HG02571 (cell line): ENCODE results near the gene SLC25A34.
"Not testable (repeated sequence)": the region's sequence is repeated elsewhere in the genome, so short reads cannot be mapped to it uniquely, and the experiment has no call there.

ENCODE experiments used
- ATAC-seq: cut with Tn5 transposase; IDR thresholded peaks from one replicate; pipeline ENCODE4 v1.9.1; 2021; ENCODE audit warnings: mild to moderate bottlenecking, moderate library complexity; ENCODE audit not compliant: unreplicated experiment

Gene SLC25A34

GRCh38 chr1:15736038-15736891 lies at the start of gene SLC25A34:
Gene SLC25A34 (plus strand): TSS chr1:15736258. CDS start chr1:15736486, 228 bp downstream.
- no peak for ATAC-seq

- ATAC-seq: no peak
Observed at GRCh38 chr1:15687446-15687845, 48.6 kb upstream of the SLC25A34 start.

- ATAC-seq: no peak
Observed at GRCh38 chr1:15690317-15690716, 45.7 kb upstream of the SLC25A34 start.

- no peak for ATAC-seq
Observed at GRCh38 chr1:15691434-15692032, 44.5 kb upstream of the SLC25A34 start.

- ATAC-seq: no peak
Observed at GRCh38 chr1:15692121-15692682, 43.9 kb upstream of the SLC25A34 start.

GRCh38 chr1:15693371-15693770 lies 42.7 kb upstream of the SLC25A34 start:
- ATAC-seq: no peak

GRCh38 chr1:15696956-15697521 lies 39.0 kb upstream of the SLC25A34 start:
- peak; percentile 93 for ATAC-seq

GRCh38 chr1:15698201-15698600 lies 37.9 kb upstream of the SLC25A34 start:
- no peak for ATAC-seq

- not testable (repeated sequence) for ATAC-seq
Observed at GRCh38 chr1:15699321-15699720, 36.7 kb upstream of the SLC25A34 start.

- no peak for ATAC-seq
Observed at GRCh38 chr1:15700508-15700907, 35.5 kb upstream of the SLC25A34 start.

GRCh38 chr1:15701784-15702183 lies 34.3 kb upstream of the SLC25A34 start:
- ATAC-seq: no peak

- no peak for ATAC-seq
Observed at GRCh38 chr1:15702722-15703550, 33.1 kb upstream of the SLC25A34 start.

GRCh38 chr1:15703562-15703961 lies 32.5 kb upstream of the SLC25A34 start:
- no peak for ATAC-seq

GRCh38 chr1:15704526-15705183 lies 31.4 kb upstream of the SLC25A34 start:
- ATAC-seq: no peak

GRCh38 chr1:15705184-15705566 lies 30.9 kb upstream of the SLC25A34 start:
- ATAC-seq: no peak

- ATAC-seq: no peak
Observed at GRCh38 chr1:15706751-15707150, 29.3 kb upstream of the SLC25A34 start.

GRCh38 chr1:15707239-15707925 lies 28.7 kb upstream of the SLC25A34 start:
- ATAC-seq: no peak

- ATAC-seq: no peak
Observed at GRCh38 chr1:15708486-15709137, 27.4 kb upstream of the SLC25A34 start.

- no peak for ATAC-seq
Observed at GRCh38 chr1:15709226-15709625, 26.8 kb upstream of the SLC25A34 start.
